ENCODE measurements around the gene SEMA6A.
"Not testable (repeated sequence)": the region's sequence is repeated elsewhere in the genome, so short reads cannot be mapped to it uniquely, and the experiment has no call there.

SEMA6A gene

DNA sequence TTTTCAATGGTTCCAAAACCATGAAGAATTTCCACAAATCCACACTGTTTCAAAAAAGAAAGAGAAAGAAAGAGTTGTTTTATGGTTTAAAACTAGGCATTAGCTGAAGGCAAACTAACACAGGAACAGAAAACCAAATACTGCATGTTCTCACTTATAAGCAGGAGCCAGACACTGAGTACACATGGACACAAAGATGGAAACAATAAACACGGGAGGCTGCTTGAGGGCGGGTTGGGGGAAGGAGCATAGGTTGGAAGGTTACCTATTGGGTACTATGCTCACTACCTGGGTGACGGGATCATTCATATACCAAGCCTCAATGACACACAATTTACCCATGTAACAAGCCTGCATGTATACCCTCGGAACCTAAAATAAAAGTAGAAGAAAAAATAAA lies 45.0 kb downstream of the SEMA6A start:
- Mint-ChIP-seq H3K27ac (no peak overlapping the region), H3K27me3 (no peaks in the 10 kb centered on the region), H3K4me1 (no peaks in the 10 kb centered on the region), H3K4me3 (no peak overlapping the region), H3K9me3 (no peaks in the 10 kb centered on the region), H3K36me3 (no peaks in the 10 kb centered on the region)
- ATAC-seq (replicated peaks): no peak
- DNase-seq: no peak

DNA sequence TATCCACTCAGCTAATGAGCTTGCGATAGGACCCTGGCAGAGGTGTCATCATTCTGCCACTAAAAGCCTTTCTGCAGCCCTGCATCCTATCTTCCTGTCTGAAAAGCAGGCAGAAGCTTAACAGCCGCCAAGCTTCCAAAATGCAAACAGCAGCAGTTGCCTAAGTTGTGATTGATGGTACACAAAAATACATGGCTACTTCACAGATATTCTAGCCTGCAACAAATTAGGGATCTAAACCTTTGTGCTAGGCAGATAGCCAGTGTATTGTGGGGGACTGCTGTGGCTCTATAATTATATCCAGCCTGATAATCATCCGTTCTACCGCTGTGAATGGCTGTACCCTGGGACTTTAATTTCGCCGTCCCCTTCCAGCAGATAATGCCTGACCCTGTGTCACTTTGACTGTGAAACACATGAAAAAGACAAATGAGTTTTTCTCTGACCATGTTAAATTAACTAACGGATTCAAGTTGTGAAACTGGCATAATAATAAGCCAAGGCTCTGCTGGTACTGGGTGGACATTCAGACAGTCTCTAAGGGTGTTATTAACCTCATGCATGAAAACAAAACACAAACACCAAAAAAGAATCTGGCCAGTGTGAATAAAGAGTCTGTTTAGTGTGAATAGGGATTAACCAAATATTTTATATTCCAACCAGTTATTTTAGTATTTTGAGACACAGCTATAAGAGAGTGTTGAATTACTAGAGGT lies 45.9 kb downstream of the SEMA6A start:
- no peaks in the 10 kb centered on the region for H3K9me3 Mint-ChIP-seq
- H3K27ac Mint-ChIP-seq: no peak overlapping the region
- ATAC-seq (replicated peaks): no peak
- no peak overlapping the region for H3K4me3 Mint-ChIP-seq
- no peak for DNase-seq
- H3K27me3 Mint-ChIP-seq: no peaks in the 10 kb centered on the region
- no peaks in the 10 kb centered on the region for H3K36me3 Mint-ChIP-seq
- no peaks in the 10 kb centered on the region for H3K4me1 Mint-ChIP-seq

DNA sequence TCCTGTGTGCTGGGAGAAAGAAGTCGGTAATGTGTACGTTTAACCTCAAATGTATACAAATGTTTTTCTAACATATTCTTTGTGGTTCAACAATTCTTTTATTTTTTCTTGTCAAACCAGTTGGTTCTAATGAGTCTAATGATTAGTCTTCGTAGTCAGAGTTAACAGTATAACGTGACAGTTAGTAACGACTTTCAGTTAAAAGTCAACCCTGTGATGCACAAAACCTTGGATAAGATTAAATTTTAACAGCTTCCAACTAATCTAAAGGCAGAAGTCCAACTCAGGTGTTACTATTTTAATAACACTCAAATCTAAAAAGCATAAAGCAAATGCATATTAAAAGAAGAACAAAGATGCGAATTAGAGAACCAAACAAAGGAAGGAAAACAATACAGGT lies 47.0 kb downstream of the SEMA6A start:
- DNase-seq (no peak), ATAC-seq (replicated peaks) (no peak)
- Mint-ChIP-seq H3K9me3 (no peaks in the 10 kb centered on the region), H3K27ac (no peak overlapping the region), H3K36me3 (no peaks in the 10 kb centered on the region), H3K27me3 (no peaks in the 10 kb centered on the region), H3K4me1 (no peaks in the 10 kb centered on the region), H3K4me3 (no peak overlapping the region)

DNA sequence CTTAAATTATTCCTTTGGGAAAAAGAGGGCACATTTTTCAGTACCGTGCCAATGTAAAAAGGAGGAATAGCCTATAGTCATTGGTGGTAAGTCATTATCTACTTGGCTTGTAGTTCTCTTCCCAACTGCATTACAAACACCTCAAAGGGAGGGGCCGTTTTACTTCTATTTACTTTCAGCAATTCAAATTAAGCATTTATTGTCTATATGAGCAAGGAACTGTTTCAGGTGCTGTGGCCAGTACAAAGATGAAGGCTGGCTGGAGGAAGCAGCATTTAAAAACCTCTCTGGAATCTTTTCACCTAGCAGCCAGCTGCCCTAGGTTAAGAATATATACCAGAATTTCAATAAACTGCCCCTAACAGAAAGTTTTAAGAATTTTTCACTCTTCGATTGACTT lies 48.9 kb downstream of the SEMA6A start:
- DNase-seq (no peak), ATAC-seq (replicated peaks) (no peak)
- Mint-ChIP-seq H3K4me3 (no peak overlapping the region), H3K27ac (no peak overlapping the region), H3K9me3 (no peaks in the 10 kb centered on the region), H3K27me3 (no peaks in the 10 kb centered on the region), H3K36me3 (no peaks in the 10 kb centered on the region), H3K4me1 (no peaks in the 10 kb centered on the region)

DNA sequence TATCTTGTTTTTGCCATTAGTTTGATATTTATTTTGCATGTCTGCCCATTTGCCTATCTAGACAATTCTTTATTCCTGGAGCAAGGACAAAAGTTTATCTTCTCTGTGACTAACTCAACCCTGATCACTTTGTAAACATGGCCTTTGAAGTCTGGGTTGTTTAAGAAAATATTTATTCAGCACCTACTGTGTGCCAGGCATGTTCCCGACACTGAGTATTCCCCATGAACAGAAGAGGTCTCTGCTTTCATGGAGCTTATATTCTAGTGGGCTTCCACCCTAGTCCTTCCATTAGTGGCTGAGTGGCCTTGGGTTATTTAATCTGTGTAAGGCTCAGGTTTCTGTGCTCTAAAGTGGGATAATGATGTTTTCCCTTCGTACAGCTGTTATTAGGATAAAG lies 49.7 kb downstream of the SEMA6A start:
- no peaks in the 10 kb centered on the region for H3K9me3 Mint-ChIP-seq
- H3K36me3 Mint-ChIP-seq: no peaks in the 10 kb centered on the region
- H3K4me3 Mint-ChIP-seq: no peak overlapping the region
- no peaks in the 10 kb centered on the region for H3K4me1 Mint-ChIP-seq
- DNase-seq (no peak), ATAC-seq (replicated peaks) (no peak)
- no peaks in the 10 kb centered on the region for H3K27me3 Mint-ChIP-seq
- H3K27ac Mint-ChIP-seq: no peak overlapping the region

DNA sequence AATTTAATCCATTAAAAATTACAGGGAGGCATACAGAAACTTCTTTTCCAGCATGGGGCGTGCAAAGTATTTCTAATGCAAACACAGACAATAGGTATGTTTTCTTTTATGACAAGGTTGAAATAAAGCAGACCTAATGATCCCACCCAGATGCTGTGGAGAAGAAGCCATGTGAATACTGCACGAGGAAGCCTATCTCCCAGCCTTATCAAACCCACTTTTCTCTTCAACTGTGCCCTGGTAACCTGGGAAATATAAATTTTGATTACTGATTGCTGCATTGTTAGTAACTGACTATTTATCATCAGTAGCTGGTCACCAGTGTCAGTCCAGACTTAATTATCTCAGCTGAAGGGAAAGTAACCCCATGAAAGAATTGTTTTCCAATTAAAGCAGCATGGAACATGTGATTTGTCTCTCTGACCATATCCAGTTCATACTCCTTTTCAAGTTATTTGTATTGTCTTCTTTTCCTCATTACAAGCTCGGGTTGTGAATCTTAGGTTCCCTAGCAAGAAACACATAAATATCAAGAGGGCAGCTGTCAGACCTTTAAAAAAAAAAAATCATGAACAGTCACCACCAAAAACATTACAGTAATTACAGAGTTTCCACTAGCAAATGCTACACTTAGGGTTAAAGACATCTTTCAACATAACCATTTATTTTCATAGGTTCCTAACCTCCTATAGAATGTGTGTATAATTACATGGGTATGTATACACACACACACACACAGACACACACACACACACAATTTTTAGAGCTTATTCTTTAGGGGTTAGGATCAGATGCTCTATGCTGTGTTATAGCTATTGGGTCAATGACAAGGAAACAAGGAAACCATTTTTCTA lies 50.3 kb downstream of the SEMA6A start:
- H3K4me1 Mint-ChIP-seq: no peaks in the 10 kb centered on the region
- no peaks in the 10 kb centered on the region for H3K9me3 Mint-ChIP-seq
- no peak for DNase-seq
- no peak overlapping the region for H3K27ac Mint-ChIP-seq
- no peaks in the 10 kb centered on the region for H3K36me3 Mint-ChIP-seq
- no peaks in the 10 kb centered on the region for H3K27me3 Mint-ChIP-seq
- no peak for ATAC-seq (replicated peaks)
- H3K4me3 Mint-ChIP-seq: no peak overlapping the region

DNA sequence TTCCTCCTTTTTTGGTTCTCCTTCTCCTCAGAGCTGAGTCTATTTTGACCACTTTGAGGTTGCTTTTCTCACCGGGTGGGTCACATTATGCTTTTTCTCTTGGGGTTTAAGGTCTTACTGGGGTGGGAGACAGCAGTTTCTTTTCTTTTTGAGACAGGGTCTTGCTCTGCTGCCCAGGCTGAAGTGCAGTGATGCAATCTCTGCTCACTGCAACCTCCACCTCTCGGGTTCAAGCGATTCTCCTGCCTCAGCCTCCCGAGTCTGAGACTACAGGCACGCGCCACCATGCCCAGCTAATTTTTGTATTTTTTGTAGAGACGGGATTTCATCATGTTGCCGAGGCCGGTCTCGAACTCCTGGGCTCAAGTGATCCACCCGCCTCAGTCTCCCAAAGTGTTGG lies 51.4 kb downstream of the SEMA6A start:
- not testable (repeated sequence) for ATAC-seq (replicated peaks); H3K27me3 Mint-ChIP-seq; H3K27ac Mint-ChIP-seq; DNase-seq; H3K4me3 Mint-ChIP-seq; H3K9me3 Mint-ChIP-seq; H3K36me3 Mint-ChIP-seq; H3K4me1 Mint-ChIP-seq

DNA sequence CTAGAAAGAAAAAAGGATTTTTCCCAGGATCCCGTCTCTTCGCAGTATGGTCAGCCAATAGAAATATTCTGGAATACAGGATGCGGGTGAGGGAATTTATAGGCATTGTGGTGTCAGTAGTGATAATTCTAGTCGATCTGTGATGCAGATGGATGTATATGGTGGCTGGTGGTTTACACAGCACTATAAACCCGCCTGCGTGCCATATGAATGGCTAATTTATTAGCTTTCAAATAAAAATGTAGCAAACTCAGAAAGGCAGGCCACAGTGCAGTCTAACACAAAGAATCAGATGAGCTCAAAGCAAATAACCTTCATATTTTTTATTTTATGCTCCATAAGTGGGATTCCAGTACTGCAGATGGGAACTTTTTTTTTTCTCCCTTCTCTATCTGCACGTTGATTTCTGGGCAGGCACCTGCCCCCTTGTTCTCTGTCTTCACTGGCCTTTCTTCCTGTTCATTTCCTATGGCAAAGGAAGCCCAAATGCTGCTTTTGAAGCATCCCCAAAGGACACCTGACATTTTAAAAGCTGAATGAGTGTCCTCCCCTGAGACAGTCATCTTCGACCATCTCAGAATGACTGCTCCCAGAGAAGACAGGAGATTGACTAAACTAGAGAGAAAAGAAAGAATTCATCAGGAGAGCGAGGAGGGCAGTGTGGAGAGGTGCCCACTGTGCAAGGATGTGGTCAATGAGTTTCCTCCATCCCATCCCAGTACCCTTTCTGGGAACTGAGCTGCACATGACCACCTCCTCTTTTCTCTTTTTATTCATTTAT lies 52.1 kb downstream of the SEMA6A start:
- DNase-seq (no peak), ATAC-seq (replicated peaks) (no peak)
- H3K9me3 Mint-ChIP-seq: no peaks in the 10 kb centered on the region
- no peak overlapping the region for H3K4me3 Mint-ChIP-seq
- no peaks in the 10 kb centered on the region for H3K27me3 Mint-ChIP-seq
- H3K27ac Mint-ChIP-seq: no peak overlapping the region
- no peaks in the 10 kb centered on the region for H3K4me1 Mint-ChIP-seq
- H3K36me3 Mint-ChIP-seq: no peaks in the 10 kb centered on the region

DNA sequence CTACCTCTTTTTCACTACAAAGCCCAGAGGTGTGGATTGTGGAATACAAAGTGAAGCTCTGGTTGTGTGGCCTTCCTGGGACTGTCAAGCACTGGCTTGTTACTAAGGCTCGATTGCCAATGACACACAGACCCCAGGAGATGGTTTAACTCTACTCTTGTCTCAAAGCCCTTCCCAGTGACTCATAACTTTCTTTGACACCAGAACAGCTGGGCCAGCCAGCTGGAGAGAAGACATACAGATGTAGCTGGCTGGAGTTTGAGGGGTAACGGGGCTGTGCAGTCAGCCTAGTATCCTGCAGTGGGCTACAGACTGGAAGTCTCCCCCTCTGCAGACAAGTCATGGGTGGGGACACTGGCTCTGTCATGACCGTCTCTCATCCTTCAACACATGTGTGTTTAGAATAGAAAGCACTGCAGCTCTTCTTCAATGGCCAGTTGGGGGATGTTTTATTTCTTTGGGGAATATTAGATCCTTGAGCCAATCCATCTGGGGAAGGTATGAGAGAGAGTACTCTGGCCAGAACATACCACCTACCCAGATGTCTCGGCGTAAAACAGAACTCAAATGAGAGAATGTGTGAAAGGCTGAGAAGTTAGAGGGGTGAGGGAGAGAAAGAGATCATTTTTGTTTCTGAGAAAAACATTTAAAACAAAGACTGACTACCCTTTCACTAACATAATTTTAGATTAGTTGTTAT lies 53.3 kb downstream of the SEMA6A start:
- no peak overlapping the region for H3K27ac Mint-ChIP-seq
- ATAC-seq (replicated peaks) (peak in 1 of 2 donors; percentile 20), DNase-seq (no peak)
- no peaks in the 10 kb centered on the region for H3K4me1 Mint-ChIP-seq
- H3K36me3 Mint-ChIP-seq: no peaks in the 10 kb centered on the region
- no peaks in the 10 kb centered on the region for H3K27me3 Mint-ChIP-seq
- no peaks in the 10 kb centered on the region for H3K9me3 Mint-ChIP-seq
- H3K4me3 Mint-ChIP-seq: no peak overlapping the region

DNA sequence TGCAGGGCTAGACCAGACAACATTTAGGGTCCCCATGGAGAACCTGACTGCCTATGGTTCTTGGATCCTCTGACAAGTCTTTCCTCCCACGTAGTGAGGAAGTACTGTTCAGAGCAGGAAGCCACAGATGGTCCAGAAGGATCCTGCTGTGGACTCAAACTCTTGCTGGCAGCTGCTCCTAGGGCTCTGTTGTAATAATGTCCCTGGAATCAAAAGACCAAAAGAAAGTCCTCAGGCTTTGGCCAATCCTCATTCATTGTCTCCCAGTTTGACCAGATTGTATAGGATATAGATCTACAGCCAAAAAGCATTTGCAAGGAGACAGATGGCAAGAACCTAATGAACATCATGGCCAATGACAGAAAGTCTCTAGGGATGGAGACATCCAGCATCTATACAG lies 53.9 kb downstream of the SEMA6A start:
- DNase-seq (no peak), ATAC-seq (replicated peaks) (no peak)
- Mint-ChIP-seq H3K9me3 (no peaks in the 10 kb centered on the region), H3K4me1 (no peaks in the 10 kb centered on the region), H3K36me3 (no peaks in the 10 kb centered on the region), H3K27me3 (no peaks in the 10 kb centered on the region), H3K27ac (no peak overlapping the region), H3K4me3 (no peak overlapping the region)

DNA sequence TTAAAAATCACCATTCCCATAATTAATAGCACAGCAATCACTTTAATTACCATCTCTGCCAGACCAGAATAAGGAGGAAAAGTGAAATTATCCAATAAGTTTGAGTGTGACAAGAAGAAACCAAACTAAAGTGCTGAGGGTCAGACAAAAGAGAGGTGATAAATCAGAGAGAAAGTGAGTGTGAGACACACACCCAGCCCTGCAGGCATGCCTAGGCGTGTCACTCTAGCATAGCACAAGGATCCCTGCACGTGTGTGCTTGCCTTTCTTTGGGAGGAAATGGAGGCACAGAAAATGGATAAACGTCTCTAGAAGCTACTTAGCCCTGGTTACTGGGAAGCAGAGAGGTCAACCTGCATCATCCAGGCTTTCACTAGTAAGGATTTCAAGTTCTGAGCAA lies 56.2 kb downstream of the SEMA6A start:
- H3K36me3 Mint-ChIP-seq: peaks cover 4 to 5% of the 10 kb centered on the region in 2 donors
- H3K27ac Mint-ChIP-seq: no peak overlapping the region
- no peaks in the 10 kb centered on the region for H3K27me3 Mint-ChIP-seq
- H3K4me1 Mint-ChIP-seq: no peaks in the 10 kb centered on the region
- H3K9me3 Mint-ChIP-seq: peaks cover 3 to 4% of the 10 kb centered on the region in 2 donors
- no peak for DNase-seq
- H3K4me3 Mint-ChIP-seq: no peak overlapping the region
- ATAC-seq (replicated peaks): no peak

DNA sequence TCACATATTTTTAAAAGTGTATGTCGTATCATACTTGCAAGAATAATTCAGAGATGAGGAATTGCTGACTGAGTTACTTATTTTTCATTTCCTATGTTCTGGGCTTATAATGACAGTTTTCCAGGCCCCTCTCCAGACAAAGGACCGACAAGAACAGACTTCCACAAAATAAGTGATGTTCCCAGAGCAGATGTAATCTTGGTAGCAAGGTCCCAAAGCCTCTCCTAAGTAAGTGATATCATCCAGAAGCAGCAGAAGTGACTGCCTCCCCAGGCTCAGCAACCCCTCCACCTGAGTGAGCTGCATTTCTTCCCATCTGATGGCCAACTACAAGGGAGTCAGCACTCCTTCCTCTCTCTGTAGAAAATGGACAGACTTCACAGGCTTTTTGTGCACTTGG lies 57.1 kb downstream of the SEMA6A start:
- peaks cover 3 to 4% of the 10 kb centered on the region in 2 donors for H3K9me3 Mint-ChIP-seq
- no peak for ATAC-seq (replicated peaks)

DNA sequence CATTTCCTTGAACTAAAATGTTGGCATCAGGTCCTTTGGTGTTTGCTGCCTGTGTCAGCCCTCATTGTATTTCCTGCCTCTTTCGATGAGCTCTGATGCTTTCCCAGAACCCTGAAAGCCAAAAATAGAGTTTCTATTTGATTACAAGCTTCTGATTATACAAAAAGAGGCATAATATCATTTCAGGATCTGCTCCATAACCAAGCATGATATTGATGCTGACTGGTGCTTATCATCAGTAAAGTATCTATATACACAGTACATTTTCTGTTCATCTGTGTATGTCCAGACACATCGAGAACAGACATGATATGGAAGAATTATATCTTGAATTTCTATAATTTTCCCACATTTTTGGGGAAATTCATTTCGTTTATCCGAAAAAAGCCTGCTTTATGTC lies 58.6 kb downstream of the SEMA6A start:
- ATAC-seq (replicated peaks) (no peak), DNase-seq (no peak)
- no peaks in the 10 kb centered on the region for H3K4me1 Mint-ChIP-seq
- H3K36me3 Mint-ChIP-seq: peaks cover 4 to 6% of the 10 kb centered on the region in 2 donors
- peaks cover 3 to 4% of the 10 kb centered on the region in 2 donors for H3K9me3 Mint-ChIP-seq
- H3K27ac Mint-ChIP-seq: no peak overlapping the region
- H3K27me3 Mint-ChIP-seq: no peaks in the 10 kb centered on the region
- no peak overlapping the region for H3K4me3 Mint-ChIP-seq

More for the DNA sequence above, 57.1 kb downstream of the SEMA6A start:
- Mint-ChIP-seq H3K27ac (no peak overlapping the region), H3K4me1 (no peaks in the 10 kb centered on the region), H3K4me3 (no peak overlapping the region), H3K36me3 (peaks cover 4 to 6% of the 10 kb centered on the region in 2 donors), H3K27me3 (no peaks in the 10 kb centered on the region)
- no peak for DNase-seq

DNA sequence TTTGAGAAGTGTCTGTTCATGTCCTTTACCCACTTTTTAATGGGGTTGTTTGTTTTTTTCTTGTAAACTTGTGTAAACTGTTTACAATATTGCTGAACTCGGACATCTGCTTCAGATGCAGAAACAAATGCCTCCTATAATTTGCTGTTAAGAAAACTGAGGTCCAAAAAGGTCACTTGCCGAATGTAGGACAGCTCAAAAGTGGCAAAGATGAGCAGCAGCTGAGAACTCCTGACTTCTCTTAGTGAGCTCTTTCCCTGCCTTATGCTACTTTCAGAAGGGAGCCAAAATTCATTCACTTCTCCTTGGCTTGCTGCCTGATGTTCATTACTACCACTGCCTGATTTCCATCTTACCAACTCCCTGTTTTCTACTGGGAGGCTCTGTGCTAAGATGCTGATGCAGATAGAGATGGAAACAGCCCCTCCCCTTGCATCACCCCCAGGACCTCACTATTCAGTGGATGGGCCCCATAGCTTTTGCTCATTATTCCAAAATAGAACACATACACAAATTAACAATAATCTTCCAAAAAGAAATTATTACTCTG lies 60.1 kb downstream of the SEMA6A start:
- Mint-ChIP-seq H3K4me1 (no peaks in the 10 kb centered on the region), H3K27me3 (no peaks in the 10 kb centered on the region), H3K9me3 (peaks cover 3 to 4% of the 10 kb centered on the region in 2 donors), H3K36me3 (peaks cover 4 to 6% of the 10 kb centered on the region in 2 donors), H3K4me3 (no peak overlapping the region), H3K27ac (no peak overlapping the region)
- ATAC-seq (replicated peaks) (no peak), DNase-seq (no peak)

Data from stimulated activated naive B cell treated with anti-CD40 and anti-IgM and Interleukin-4, amounts not matched to agents 10 μg/mL and 1 μg/mL and 100 μg/mL, for 72 hours (primary cell).